Measurements from ENCODE around the gene FTL. TPM values are rescaled to one million over a fixed set of nuclear protein-coding genes. Genes with fewer than 3 reads are reported as not detected.

The FTL gene
- total RNA-seq, 1 donor from 2014 or later: 1,064 TPM

DNA sequence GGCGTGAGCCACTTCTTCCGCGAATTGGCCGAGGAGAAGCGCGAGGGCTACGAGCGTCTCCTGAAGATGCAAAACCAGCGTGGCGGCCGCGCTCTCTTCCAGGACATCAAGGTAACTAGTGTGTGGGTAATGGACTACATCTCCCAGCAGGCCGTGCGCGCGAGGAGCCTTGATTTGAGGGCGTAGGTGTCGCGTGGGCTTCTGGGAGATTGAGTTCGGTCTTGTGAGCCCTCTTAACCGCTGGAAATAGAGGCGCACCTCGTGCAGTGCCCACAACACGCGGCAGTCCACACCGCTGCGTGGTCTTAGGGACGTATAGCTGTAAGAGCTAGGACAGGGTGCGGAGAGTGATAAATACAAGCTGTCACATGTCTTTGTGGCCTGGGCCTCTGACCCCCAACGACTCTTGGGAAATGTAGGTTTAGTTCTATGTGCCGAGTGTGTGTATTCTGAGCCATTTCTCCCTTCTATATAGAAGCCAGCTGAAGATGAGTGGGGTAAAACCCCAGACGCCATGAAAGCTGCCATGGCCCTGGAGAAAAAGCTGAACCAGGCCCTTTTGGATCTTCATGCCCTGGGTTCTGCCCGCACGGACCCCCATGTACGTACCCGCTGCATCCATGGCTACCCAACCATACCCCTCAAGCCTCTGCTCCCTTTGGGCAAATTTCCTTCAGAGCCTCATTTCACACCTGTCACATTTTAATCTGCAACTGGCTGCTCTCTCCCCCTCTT is 864 bp downstream of the FTL start:
- intact Hi-C loops (cut with micrococcal nuclease): loop anchor here (1.0 to 10.0 kb wide), 8 partner anchors 12 to 461 kb away; partner anchors contain the start of genes BAX, DHDH, GYS1 and NUCB1

DNA sequence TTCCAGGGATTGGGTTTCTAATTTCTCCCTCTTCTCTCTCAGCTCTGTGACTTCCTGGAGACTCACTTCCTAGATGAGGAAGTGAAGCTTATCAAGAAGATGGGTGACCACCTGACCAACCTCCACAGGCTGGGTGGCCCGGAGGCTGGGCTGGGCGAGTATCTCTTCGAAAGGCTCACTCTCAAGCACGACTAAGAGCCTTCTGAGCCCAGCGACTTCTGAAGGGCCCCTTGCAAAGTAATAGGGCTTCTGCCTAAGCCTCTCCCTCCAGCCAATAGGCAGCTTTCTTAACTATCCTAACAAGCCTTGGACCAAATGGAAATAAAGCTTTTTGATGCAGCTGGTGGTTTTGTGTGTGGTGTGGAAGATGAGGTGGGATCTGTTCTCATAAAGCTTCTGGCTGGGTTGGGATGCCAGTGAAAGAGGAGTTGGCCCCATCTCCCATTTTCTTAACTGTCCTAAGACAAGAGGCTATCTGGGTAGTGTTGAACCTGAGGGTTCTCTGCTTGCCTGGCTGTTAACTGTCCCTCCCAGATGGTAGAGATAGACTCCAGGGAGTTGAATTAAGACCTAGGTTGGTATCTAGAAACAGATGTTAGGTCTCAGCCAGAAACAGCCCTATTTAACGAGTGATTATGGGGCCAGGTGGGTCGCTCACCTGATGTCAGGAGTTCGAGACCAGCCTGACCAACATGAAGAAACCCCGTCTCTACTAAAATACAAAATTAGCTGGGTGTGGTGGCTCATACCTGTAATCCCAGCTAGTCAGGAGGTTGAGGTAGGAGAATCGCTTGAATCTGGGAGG is 1.6 kb downstream of the FTL start:
- intact Hi-C loops (cut with micrococcal nuclease): loop anchor here (1.0 to 10.0 kb wide), 2 partner anchors 108 to 462 kb away; no protein-coding TSS in a partner anchor

DNA sequence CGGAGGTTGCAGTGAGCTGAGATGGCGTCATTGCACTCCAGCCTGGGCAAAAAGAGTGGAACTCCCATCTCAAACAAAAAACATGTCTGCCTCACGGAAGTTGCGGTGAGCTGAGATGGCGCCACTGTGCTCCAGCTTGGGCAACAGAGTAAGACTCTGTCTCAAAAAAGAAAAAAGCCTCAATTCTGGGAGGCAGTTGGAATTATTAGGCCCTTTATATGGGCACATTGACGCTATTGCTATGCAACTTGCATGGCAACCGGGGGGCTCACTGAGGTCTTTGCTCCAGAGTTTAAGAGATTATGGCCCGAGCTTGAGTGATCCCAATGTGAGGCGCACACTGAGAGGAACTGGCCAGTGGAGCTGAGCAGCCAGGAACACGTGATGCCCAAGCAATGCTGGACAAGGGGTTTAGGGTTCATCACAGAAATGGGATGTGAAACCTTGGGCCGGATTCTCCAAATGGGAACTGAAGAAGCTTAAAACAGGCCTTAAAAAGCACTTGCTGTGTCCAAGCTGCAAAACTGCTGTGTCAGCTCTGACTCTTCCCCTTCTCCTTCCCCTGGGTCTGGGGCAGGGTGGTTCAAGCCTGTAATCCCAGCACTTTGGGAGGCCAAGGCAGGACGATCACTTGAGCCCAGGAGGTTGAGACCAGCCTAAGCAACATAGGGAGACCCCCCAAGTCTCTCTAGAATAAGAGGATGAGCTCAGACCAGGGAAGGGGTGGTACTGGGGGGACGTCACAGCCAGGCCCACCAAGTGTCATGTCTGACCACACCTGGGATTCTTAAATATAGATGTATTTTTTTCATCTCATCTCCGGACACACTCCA is 2.5 kb downstream of the FTL start:
- intact Hi-C loops (cut with micrococcal nuclease): loop anchor here (10.0 kb wide), 1 partner anchor 463 kb away; no protein-coding TSS in a partner anchor

DNA sequence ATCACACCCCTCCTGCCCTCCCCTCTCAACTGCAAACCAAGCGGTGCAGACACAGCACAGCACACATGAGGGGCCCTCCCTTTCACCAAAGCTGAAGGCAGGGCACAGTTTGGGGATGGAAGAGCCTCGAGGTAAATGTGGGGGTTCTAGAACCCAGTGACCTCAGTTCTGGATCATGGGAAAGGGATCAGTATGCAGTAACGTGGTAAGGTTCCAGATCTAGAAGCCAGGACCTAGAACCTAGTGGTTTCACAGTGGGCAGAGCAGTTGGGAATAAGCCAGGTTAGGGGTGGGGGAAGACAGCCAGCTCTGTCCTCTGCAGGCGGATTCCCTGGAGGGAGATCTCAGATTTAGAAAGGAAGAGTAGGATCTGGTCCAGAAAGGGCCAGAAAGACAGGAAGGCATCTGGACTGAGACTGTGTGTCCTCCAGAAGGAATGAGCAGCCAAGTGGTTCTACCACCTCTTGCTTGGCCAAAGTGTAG is 3.1 kb downstream of the FTL start:
- intact Hi-C loops (cut with micrococcal nuclease): loop anchor here (10.0 kb wide), 1 partner anchor 463 kb away; no protein-coding TSS in a partner anchor

DNA sequence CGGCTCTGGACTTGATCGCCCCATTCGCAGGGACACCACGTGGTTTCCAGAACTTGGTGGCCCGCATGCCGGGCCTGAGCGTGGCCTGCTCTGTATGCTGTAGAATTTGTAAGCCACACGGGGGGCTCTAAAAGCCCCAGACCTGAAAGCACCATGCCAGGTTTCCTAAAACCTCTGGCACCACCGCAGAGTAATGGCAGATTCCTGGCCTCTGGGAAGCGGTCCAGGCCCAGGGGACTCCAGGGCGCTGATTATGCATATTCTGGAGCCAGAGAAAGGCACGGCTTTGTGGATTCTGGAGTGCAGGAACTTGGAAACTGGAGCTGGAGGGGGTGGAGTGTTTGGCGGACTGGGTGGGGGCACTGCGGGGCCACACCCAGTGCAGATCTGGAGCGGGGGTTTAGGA is 3.7 kb downstream of the FTL start:
- intact Hi-C loops (cut with micrococcal nuclease): loop anchor here (10.0 kb wide), 1 partner anchor 464 kb away; no protein-coding TSS in a partner anchor

GRCh38 chr19:48969276-48970138 is 4.4 kb downstream of the FTL start:
- intact Hi-C loops (cut with micrococcal nuclease): loop anchor here (5.0 to 10.0 kb wide), 2 partner anchors 322 to 465 kb away; partner anchors contain the start of gene CA11

DNA sequence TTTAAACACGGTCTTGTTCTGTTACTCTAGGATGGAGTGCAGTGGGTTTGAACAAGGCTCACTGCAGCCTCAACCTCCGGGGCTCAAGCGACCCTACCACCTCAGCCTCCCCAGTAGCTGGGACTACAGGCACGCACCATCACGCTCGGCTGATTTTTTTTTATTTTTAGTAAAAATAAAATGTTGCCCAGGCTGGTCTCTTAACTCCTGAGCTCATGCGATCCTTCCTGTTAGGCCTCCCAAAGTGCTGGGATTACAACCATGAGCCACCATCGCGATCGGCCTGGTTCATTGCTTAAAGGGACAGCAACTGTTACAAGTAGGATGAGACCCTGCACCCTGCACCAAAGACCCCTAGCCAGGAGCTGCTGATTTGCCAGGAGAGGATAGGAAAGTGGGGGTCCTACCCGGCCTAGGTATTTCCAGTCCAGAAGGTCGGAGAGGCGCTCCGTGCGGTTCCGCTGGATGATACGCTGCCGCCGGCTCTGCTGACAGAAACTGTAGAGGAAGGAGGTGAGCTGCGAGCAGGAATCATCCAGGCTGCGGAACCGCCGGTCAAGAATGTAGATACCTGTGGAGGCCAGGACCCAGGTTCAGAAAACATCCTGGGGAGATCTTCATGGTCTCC is 5.1 kb downstream of the FTL start:
- intact Hi-C loops (cut with micrococcal nuclease): loop anchor here (5.0 kb wide), 1 partner anchor 323 kb away; the partner anchor contains the start of gene CA11

DNA sequence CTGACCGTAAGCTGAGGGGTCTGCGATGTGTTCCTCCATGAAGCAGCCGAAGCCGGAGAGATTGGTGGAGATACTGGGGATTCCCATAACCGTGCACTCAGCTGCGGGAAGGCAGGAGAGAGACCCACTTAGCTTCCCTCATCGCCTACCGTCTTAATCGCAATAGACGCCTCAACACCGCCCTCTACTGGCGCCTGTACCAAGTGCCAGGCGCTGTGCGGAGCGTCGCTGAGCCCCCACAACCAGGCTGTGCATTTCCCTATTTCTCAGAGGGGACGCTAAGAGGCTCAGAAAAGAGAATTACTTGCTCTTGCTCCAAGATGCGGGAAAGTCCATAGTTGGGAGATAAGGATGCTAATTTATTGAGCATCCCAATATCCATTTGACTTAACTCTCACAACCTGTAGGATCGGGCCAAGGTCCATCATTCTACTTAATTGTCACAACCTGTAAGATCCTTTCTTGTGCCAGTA is 5.8 kb downstream of the FTL start:
- intact Hi-C loops (cut with micrococcal nuclease): loop anchor here (1.0 to 5.0 kb wide), 6 partner anchors 38 to 324 kb away; partner anchors contain the start of genes CA11 and DHDH

DNA sequence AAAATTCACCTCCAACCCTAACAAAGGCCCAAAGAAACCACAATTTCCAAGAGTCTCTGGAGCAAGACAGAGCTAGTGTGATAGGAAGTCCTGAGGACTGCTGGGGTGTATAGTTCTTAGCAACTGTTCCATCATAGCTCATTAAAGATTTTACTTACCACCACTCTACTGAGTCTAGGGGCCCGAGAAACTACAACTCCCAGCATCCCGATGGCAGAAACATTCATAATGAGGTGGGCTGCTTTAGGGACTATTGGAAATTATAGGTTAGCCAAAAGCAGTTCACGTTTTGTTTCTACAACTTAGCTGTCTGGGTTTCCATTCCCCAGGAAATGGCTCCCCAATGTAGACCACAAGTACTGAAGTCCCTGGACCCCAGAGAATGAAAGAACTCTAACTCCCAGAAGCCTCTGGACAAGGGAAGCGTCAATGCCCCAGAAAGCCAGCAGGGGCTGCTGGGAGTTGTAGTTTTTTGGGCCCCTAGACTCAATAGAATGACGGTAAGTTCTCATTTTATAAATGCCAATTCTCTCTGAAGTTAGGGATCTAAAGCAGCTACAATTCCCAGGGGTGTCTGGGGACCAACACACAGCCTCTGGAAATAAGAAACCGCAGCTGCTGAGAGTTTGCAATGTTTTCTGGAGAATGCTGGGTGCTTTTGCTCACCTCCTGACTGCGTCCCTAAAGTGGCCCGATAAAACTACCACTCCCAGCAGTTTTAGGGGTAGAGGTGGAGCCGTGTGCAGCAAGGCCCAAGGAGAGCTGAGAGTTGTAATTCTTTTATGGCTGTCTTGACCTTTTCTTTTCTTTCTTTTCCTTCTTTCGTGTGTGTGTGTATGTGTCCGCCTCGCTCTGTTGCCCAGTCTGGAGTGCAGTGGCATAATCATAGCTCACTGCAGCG is 11.1 kb downstream of the FTL start:
- intact Hi-C loops (cut with micrococcal nuclease): no loop called here

- intact Hi-C loops (cut with micrococcal nuclease): no loop called here
Measured at GRCh38 chr19:48977061-48977460, 12.0 kb downstream of the FTL start.

- intact Hi-C loops (cut with micrococcal nuclease): no loop called here
Measured at GRCh38 chr19:48982280-48982679, 17.2 kb downstream of the FTL start.

GRCh38 chr19:48985711-48986110 is 20.6 kb downstream of the FTL start:
- intact Hi-C loops (cut with micrococcal nuclease): no loop called here

DNA sequence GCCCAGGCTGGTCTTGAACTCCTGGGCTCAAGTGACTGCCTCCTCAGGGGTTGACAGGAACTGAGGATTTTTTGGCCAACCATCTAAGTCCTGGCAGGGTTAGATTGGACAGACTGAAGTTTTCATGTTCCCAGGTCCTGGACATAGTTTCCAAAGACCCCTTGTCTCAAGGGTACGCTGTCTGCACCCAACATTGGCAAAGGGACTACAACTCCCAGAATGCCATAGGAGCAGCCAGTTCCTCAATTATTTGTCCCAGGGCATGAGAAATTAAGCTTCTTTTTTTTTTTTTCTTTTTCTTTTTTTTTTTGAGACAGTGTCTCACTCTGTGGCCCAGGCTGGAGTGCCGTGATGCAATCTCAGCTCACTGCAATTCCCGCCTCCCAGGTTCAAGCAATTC is 21.1 kb downstream of the FTL start:
- intact Hi-C loops (cut with micrococcal nuclease): no loop called here

- intact Hi-C loops (cut with micrococcal nuclease): no loop called here
Measured at GRCh38 chr19:48987323-48987722, 22.2 kb downstream of the FTL start.

- intact Hi-C loops (cut with micrococcal nuclease): no loop called here
Measured at GRCh38 chr19:48988286-48988685, 23.2 kb downstream of the FTL start.

GRCh38 chr19:48988860-48989259 is 23.8 kb downstream of the FTL start:
- intact Hi-C loops (cut with micrococcal nuclease): no loop called here

- intact Hi-C loops (cut with micrococcal nuclease): loop anchor here (5.0 kb wide), 3 partner anchors 158 to 778 kb away; partner anchors contain the start of genes ALDH16A1, AP2A1 and PIH1D1
Measured at GRCh38 chr19:48989701-48990291, 24.7 kb downstream of the FTL start.

DNA sequence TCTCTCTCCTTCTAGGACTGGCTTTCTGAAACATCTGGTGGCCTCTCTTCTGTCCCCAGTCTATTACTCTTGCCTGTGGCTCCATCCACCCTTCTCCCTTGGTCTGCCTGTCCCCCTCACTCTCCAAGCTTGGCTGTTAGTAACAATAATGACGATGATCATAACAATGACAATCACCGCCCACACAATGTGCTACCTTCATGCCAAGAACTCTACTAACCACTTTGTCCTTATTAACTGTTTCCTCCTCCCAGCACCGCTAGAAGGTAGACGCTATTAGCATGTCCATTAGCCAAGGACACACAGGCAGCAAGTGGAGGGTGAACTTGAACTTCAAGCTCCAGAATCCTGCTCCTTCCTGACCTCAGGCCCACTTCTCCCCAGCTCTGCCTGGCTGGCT is 25.3 kb downstream of the FTL start:
- intact Hi-C loops (cut with micrococcal nuclease): loop anchor here (5.0 kb wide), 3 partner anchors 157 to 777 kb away; partner anchors contain the start of genes ALDH16A1, AP2A1 and PIH1D1
